Tibial nerve (tissue), 4 donors: ENCODE measurements around the gene CLN6. TPM values are rescaled to one million over a fixed set of nuclear protein-coding genes. Genes with fewer than 3 reads are reported as not detected.

ENCODE experiments used
- DNase-seq, 2 donors: peaks; one replicate each; pipeline ENCODE4 v3.0.0-alpha.2; 2019; ENCODE audit warnings: low spot score in 2 of 2
- H3K27ac ChIP-seq, 4 donors: fragments of 200-600 bp; sonication (generic) in 3 of 4; one replicate each; pipeline ENCODE4 v1.5.1; 2017 to 2019; ENCODE audit warnings: mild to moderate bottlenecking in 1 of 4
- H3K27me3 ChIP-seq, 2 donors: fragments of 200-600 bp; sonication (generic) in 1 of 2; one replicate each; pipeline versions ENCODE4 v1.5.1 to v1.6.0; 2017 to 2019
- H3K36me3 ChIP-seq, 3 donors: fragments of 200-600 bp; sonication (generic); one replicate each; pipeline ENCODE4 v1.5.1; 2018 to 2019
- H3K4me1 ChIP-seq, 4 donors: fragments of 200-600 bp; sonication (generic) in 3 of 4; one replicate each; pipeline ENCODE4 v1.5.1; 2017 to 2019
- H3K4me3 ChIP-seq, 4 donors: fragments of 200-600 bp; sonication (generic) in 3 of 4; one replicate each; pipeline ENCODE4 v1.5.1; 2017 to 2019; ENCODE audit warnings: mild to moderate bottlenecking in 1 of 4, moderate library complexity in 1 of 4
- H3K9me3 ChIP-seq, 4 donors: fragments of 200-600 bp; sonication (generic) in 3 of 4; one replicate each; pipeline ENCODE4 v1.5.1; 2017 to 2019
- EP300 ChIP-seq, 2 donors: sonication (generic); formaldehyde crosslinking; IDR thresholded peaks; one replicate each; pipeline ENCODE4 v1.6.1; 2017; ENCODE audit warnings: antibody characterized with exemption in 2 of 2, mild to moderate bottlenecking in 1 of 2
- POLR2A ChIP-seq, 2 donors: fragments of 450-650 bp; IDR thresholded peaks; one replicate each; pipeline ENCODE4 v1.6.1; 2017; ENCODE audit warnings: antibody characterized with exemption in 2 of 2, mild to moderate bottlenecking in 2 of 2, moderate library complexity in 2 of 2
- WGBS, 2 donors: methylation state at CpG; one replicate each; pipeline ENCODE4 v1.1.5; 2018; 5-methylcytosine and 5-hydroxymethylcytosine counted together
- total RNA-seq, 4 donors: library from RNA; depleted of rRNA; stranded (reverse); fragments of >200 nt; gene quantifications; one replicate each; pipeline ENCODE4 v1.1.0, GENCODE V29; 2016
- TF ChIP-seq, protein P1 (sequence below), 5 experiments: fragments of 200-600 bp in 3 of 5; fragments of 450-650 bp in 2 of 5; sonication (generic) in 3 of 5; IDR thresholded peaks; one replicate each; pipeline ENCODE4 v1.5.1; 2016 to 2019; ENCODE audit warnings: antibody characterized with exemption in 5 of 5, mild to moderate bottlenecking in 3 of 5, moderate library complexity in 2 of 5

CLN6 gene
- total RNA-seq, 4 donors from 2014 or later = 10.0 to 28.8 (median 16.3) TPM

DNA sequence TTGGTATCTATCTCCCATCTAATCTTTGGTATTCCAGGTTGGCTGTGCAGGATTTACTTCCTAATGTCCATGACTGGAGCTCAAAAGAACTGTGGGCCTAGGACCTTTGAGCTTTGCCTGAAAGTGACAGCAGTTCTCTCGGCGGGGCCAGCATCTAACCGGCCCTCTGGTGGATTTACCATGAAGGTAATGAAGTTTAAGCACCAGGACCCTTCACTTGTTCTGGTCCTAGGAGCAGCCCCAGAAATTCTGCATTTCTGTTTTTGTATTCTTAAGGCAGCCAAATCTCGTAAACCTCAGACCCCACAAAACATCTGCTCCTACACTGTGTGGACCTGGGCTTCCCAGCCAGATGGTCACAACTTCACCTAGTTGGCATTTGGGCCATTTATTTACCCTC lies 37.4 kb downstream of the CLN6 start:
- H3K4me1 ChIP-seq = peaks cover 0 to 42% (median 15%) of the 10 kb centered on the region in 4 donors
- no peak for TF ChIP-seq EP300 (IDR thresholded peaks at IDR 0.05)
- TF ChIP-seq, protein P1, sequence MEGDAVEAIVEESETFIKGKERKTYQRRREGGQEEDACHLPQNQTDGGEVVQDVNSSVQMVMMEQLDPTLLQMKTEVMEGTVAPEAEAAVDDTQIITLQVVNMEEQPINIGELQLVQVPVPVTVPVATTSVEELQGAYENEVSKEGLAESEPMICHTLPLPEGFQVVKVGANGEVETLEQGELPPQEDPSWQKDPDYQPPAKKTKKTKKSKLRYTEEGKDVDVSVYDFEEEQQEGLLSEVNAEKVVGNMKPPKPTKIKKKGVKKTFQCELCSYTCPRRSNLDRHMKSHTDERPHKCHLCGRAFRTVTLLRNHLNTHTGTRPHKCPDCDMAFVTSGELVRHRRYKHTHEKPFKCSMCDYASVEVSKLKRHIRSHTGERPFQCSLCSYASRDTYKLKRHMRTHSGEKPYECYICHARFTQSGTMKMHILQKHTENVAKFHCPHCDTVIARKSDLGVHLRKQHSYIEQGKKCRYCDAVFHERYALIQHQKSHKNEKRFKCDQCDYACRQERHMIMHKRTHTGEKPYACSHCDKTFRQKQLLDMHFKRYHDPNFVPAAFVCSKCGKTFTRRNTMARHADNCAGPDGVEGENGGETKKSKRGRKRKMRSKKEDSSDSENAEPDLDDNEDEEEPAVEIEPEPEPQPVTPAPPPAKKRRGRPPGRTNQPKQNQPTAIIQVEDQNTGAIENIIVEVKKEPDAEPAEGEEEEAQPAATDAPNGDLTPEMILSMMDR (IDR thresholded peaks at IDR 0.05) = no peak
- TF ChIP-seq POLR2A (IDR thresholded peaks at IDR 0.05) = no peak
- DNase-seq = no peak
- no peaks in the 10 kb centered on the region for H3K27me3 ChIP-seq
- no peak overlapping the region for H3K4me3 ChIP-seq
- WGBS, 2 donors = 85 to 96% methylated on average over 4 of the region's 4 CpGs
- no peaks in the 10 kb centered on the region for H3K9me3 ChIP-seq
- peaks cover 0 to 32% (median 0%) of the 10 kb centered on the region in 3 donors for H3K36me3 ChIP-seq
- H3K27ac ChIP-seq = no peak overlapping the region

DNA sequence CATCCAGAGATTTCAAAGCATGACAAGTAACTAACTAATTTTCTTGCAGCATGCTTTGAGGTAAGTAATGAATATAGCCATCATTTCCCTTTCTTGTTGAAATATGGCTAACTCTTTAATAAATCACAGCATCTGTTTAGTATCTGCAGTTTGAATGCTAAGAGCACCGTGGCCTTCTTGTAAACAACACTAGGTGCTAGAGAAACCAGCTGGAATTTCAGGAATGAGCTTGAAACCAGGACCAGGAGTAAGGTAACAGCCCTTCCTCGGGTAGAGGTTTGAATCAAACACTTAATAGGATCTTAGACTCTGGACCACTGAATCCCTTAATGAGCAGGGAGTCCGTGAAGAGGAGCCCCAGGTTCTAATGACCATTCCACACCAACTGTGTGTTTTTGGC lies 38.0 kb downstream of the CLN6 start:
- Histone ChIP-seq H3K27me3 (no peaks in the 10 kb centered on the region), H3K36me3 (peaks cover 0 to 28% (median 0%) of the 10 kb centered on the region in 3 donors), H3K9me3 (no peaks in the 10 kb centered on the region), H3K4me1 (peaks cover 0 to 46% (median 15%) of the 10 kb centered on the region in 4 donors), H3K4me3 (no peak overlapping the region), H3K27ac (no peak overlapping the region)
- DNase-seq = no peak
- TF ChIP-seq, protein P1 (IDR thresholded peaks at IDR 0.05) = no peak
- TF ChIP-seq EP300 (IDR thresholded peaks at IDR 0.05) = no peak
- TF ChIP-seq POLR2A (IDR thresholded peaks at IDR 0.05) = no peak
- 60 to 63% methylated on average over 3 of the region's 3 CpGs for WGBS, 2 donors

DNA sequence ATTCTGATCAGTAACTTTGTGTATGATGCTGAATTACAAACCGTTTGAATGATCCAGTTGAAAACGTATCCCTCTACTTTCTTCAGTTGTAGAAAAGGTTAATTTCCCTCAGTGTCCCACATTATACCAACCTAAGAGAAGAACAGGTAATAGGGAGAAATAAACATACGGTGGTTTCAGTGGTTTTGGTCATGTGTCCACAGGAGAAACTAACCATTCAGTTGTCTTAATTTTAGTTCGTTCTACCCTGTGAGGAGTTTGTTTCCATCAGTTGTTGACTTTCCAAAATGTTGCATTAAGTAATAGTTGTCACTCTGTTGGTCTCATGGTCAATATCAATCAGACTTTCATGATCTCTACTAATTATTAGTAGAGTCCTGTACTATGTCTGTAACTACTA lies 39.5 kb downstream of the CLN6 start:
- TF ChIP-seq, protein P1 (IDR thresholded peaks at IDR 0.05) = no peak
- no peak for TF ChIP-seq EP300 (IDR thresholded peaks at IDR 0.05)
- TF ChIP-seq POLR2A (IDR thresholded peaks at IDR 0.05) = no peak
- Histone ChIP-seq H3K4me3 (no peak overlapping the region), H3K9me3 (no peaks in the 10 kb centered on the region), H3K4me1 (peaks cover 0 to 41% (median 12%) of the 10 kb centered on the region in 4 donors), H3K27ac (no peak overlapping the region), H3K36me3 (peaks cover 0 to 33% (median 0%) of the 10 kb centered on the region in 3 donors), H3K27me3 (no peaks in the 10 kb centered on the region)
- DNase-seq = no peak
- WGBS, 2 donors = 87 to 93% methylated on average over 4 of the region's 4 CpGs

DNA sequence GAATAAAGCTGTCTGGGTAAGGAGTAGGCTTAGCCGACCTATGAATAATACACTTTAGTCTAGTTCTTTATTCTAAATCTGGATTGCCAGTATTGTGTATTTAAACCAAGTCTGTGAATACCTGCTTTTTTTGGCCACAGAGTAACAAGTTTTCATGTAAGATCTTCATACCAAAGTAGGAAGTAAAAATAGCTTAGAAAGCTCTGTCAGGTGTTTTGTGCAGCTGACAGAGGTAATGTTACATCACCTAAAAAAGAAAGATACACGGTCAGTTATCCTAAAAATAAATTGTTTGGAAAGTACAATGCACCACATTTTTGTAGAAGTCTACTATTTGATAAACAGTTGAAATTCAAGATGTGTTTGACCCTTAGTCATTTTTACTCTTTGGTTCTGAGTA lies 40.9 kb downstream of the CLN6 start:
- WGBS, 2 donors = 57 to 67% methylated on average over 2 of the region's 2 CpGs
- H3K27ac ChIP-seq = peak overlapping the region; percentile 42 to 76 (median 58)
- no peak for TF ChIP-seq POLR2A (IDR thresholded peaks at IDR 0.05)
- TF ChIP-seq EP300 (IDR thresholded peaks at IDR 0.05) = no peak
- TF ChIP-seq, protein P1 (IDR thresholded peaks at IDR 0.05) = no peak
- H3K36me3 ChIP-seq = peaks cover 0 to 47% (median 0%) of the 10 kb centered on the region in 3 donors
- H3K4me3 ChIP-seq = no peak overlapping the region
- H3K9me3 ChIP-seq = no peaks in the 10 kb centered on the region
- H3K27me3 ChIP-seq = no peaks in the 10 kb centered on the region
- no peak for DNase-seq
- peaks cover 0 to 34% (median 12%) of the 10 kb centered on the region in 4 donors for H3K4me1 ChIP-seq

DNA sequence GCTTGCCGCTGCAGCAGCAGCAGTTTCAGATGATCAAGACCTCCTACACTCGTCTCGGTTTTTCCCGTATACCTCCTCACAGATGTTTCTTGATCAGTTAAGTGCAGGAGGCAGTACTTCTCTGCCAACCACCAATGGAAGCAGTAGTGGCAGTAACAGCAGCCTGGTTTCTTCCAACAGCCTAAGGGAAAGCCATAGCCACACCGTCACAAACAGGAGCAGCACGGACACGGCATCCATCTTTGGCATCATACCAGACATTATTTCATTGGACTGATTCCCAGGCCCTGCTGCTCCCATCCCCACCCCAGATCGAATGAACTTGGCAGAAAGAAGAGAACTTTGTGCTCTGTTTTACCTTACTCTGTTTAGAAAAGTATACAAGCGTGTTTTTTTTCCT lies 42.0 kb downstream of the CLN6 start:
- TF ChIP-seq EP300 (IDR thresholded peaks at IDR 0.05) (peak in 1 of 2 donors; percentile 61), POLR2A (IDR thresholded peaks at IDR 0.05) (no peak)
- 22 to 24% methylated on average over 9 of the region's 9 CpGs for WGBS, 2 donors
- Histone ChIP-seq H3K4me3 (peak overlapping the region in 1 of 4 donors; percentile 16), H3K9me3 (no peaks in the 10 kb centered on the region), H3K36me3 (peaks cover 0 to 47% (median 0%) of the 10 kb centered on the region in 3 donors), H3K27ac (peak overlapping the region; percentile 42 to 76 (median 58)), H3K4me1 (peaks cover 0 to 34% (median 12%) of the 10 kb centered on the region in 4 donors), H3K27me3 (no peaks in the 10 kb centered on the region)
- DNase-seq = peak in 1 of 2 donors; percentile 66
